Measurements from ENCODE around the gene CYP3A5.

DNA sequence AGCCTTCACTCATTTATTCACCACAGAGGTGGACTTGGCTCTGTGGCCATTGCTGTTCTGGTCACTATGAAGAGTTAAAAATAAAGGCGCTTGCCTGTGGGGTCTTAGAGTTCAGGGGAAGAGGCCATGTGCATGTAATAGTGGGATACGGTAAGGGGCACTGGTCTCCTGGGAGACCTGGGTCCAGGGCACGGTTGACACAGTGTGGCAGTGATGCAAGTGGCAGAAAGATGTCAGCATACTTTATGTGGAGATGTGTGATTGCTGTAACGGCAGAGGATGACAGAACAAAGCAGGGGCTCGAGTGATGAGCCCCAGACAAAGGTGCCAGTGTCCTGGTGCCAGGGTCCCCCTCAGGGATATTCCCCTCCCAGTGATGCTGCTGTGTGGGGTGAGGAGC, 54.5 kb downstream of the CYP3A5 start:
- TF ChIP-seq, protein P1, sequence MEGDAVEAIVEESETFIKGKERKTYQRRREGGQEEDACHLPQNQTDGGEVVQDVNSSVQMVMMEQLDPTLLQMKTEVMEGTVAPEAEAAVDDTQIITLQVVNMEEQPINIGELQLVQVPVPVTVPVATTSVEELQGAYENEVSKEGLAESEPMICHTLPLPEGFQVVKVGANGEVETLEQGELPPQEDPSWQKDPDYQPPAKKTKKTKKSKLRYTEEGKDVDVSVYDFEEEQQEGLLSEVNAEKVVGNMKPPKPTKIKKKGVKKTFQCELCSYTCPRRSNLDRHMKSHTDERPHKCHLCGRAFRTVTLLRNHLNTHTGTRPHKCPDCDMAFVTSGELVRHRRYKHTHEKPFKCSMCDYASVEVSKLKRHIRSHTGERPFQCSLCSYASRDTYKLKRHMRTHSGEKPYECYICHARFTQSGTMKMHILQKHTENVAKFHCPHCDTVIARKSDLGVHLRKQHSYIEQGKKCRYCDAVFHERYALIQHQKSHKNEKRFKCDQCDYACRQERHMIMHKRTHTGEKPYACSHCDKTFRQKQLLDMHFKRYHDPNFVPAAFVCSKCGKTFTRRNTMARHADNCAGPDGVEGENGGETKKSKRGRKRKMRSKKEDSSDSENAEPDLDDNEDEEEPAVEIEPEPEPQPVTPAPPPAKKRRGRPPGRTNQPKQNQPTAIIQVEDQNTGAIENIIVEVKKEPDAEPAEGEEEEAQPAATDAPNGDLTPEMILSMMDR (conservative IDR thresholded peaks at IDR 0.05; ENCODE audit: low read depth, low read length) = no peak
- TF ChIP-seq EZH2 (IDR thresholded peaks at IDR 0.05; ENCODE audit: borderline replicate concordance, low read depth, low read length, poor library complexity, severe bottlenecking) = no peak
